Mammary epithelial cell (primary cell): Measurements from ENCODE around the gene SLC36A4.
A peak's percentile ranks its signal among the peaks of the same experiment; 100 is the strongest.

Experiments
- EZH2 ChIP-seq: IDR thresholded peaks from 2 replicates; pipeline ENCODE4 v1.6.1; 2012; ENCODE audit warnings: low read length, inconsistent platforms, borderline replicate concordance
- TF ChIP-seq, protein P1 (sequence below), 2 donors: IDR thresholded peaks in 1 of 2; conservative IDR thresholded peaks in 1 of 2; 2 replicates each; pipeline ENCODE4 v1.5.1; 2011 to 2012; ENCODE audit warnings: inconsistent platforms in 2 of 2, low read length in 2 of 2, mild to moderate bottlenecking in 2 of 2, control low read depth in 1 of 2, low read depth in 1 of 2; ENCODE audit not compliant: insufficient read depth in 1 of 2; ENCODE audit errors: extremely low read depth in 1 of 2

DNA sequence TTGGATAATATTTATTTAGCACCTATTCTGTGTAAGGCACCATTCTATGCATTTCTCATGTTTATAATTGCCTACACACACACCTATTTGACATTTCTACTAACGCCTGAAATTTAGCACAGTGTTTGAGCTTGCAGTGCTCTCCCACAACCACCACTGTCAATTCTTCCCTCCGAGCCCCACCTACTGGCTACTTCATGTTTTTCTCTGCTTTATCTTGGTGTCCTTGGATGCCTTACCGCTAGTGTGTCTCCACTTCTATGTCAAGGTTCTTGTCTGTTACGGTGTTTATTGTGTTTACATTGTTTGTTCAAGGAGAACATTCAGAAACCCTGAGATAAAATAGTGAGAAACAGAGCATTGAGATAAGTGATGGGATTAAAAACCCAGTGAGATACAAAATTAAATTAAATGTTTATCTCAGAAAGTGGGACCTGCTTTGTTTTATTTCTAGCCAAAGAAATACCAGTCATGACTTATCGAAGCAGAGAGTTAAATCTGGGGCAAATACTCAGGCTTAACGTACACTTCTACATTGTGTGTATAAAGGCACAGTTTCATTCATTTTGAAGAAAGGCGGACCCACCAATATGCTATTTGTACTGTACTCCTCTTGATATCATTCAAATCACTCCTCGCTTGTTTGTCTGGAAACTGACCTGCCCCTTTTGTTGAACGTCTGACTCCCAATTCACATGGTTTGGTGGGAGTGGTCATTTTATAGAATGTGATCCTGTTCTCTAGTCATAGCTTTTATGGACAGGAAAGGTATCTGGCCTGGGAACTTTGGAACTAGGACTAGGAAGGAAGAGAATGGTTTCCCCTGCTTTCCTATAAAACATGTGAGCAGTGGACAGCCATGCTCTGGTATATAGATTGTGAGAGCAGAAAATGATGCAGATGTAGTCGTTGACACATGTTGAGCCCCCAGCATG, 39.2 kb upstream of the SLC36A4 start:
- TF ChIP-seq, protein P1, sequence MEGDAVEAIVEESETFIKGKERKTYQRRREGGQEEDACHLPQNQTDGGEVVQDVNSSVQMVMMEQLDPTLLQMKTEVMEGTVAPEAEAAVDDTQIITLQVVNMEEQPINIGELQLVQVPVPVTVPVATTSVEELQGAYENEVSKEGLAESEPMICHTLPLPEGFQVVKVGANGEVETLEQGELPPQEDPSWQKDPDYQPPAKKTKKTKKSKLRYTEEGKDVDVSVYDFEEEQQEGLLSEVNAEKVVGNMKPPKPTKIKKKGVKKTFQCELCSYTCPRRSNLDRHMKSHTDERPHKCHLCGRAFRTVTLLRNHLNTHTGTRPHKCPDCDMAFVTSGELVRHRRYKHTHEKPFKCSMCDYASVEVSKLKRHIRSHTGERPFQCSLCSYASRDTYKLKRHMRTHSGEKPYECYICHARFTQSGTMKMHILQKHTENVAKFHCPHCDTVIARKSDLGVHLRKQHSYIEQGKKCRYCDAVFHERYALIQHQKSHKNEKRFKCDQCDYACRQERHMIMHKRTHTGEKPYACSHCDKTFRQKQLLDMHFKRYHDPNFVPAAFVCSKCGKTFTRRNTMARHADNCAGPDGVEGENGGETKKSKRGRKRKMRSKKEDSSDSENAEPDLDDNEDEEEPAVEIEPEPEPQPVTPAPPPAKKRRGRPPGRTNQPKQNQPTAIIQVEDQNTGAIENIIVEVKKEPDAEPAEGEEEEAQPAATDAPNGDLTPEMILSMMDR (conservative IDR thresholded peaks at IDR 0.05 in 1 of 2, IDR thresholded peaks at IDR 0.05 in 1 of 2; ENCODE audit: extremely low read depth in 1 of 2, insufficient read depth in 1 of 2, low read depth in 1 of 2, low read length in 2 of 2) = peak; percentile 52 to 57
- no peak for TF ChIP-seq EZH2
